ENCODE results near the gene TRNAU1AP. TPM values are rescaled to one million over a fixed set of nuclear protein-coding genes. Genes with fewer than 3 reads are reported as not detected.
"Not testable (repeated sequence)": the region's sequence is repeated elsewhere in the genome, so short reads cannot be mapped to it uniquely, and the experiment has no call there.

Gene TRNAU1AP
- total RNA-seq, 1 donor from 2014 or later = 24.5 TPM

- H3K4me1 ChIP-seq = no peaks in the 10 kb centered on the region
- DNase-seq (no peak), ATAC-seq (no peak)
- intact Hi-C loops (cut with DNase I) = no loop called here
- H3K4me3 ChIP-seq = no peak overlapping the region
- no peak overlapping the region for H3K27ac ChIP-seq
- TF ChIP-seq CTCF (IDR thresholded peaks at IDR 0.05) = no peak
- H3K27me3 ChIP-seq = no peaks in the 10 kb centered on the region
- H3K36me3 ChIP-seq = peaks cover 28% of the 10 kb centered on the region
- H3K9me3 ChIP-seq = no peaks in the 10 kb centered on the region
Measured at GRCh38 chr1:28538286-28538685, 14.6 kb upstream of the TRNAU1AP start.

GRCh38 chr1:28540651-28541050 is 12.2 kb upstream of the TRNAU1AP start:
- DNase-seq (no peak), ATAC-seq (no peak)
- H3K36me3 ChIP-seq = peaks cover 22% of the 10 kb centered on the region
- H3K4me3 ChIP-seq = no peak overlapping the region
- no peaks in the 10 kb centered on the region for H3K27me3 ChIP-seq
- H3K9me3 ChIP-seq = no peaks in the 10 kb centered on the region
- H3K4me1 ChIP-seq = no peaks in the 10 kb centered on the region
- TF ChIP-seq CTCF (IDR thresholded peaks at IDR 0.05) = no peak
- intact Hi-C loops (cut with DNase I) = no loop called here
- no peak overlapping the region for H3K27ac ChIP-seq

GRCh38 chr1:28541414-28542015 is 11.4 kb upstream of the TRNAU1AP start:
- H3K4me1 ChIP-seq; DNase-seq; H3K9me3 ChIP-seq; intact Hi-C loops (cut with DNase I); H3K27me3 ChIP-seq; H3K4me3 ChIP-seq: not testable (repeated sequence)
- peak; percentile 89 for ATAC-seq
- Histone ChIP-seq H3K27ac (peak overlapping the region; percentile 11), H3K36me3 (peaks cover 13% of the 10 kb centered on the region)

- intact Hi-C loops (cut with DNase I) = no loop called here
- Histone ChIP-seq H3K27ac (no peak overlapping the region), H3K9me3 (no peaks in the 10 kb centered on the region), H3K4me1 (no peaks in the 10 kb centered on the region), H3K4me3 (no peak overlapping the region), H3K27me3 (no peaks in the 10 kb centered on the region), H3K36me3 (no peaks in the 10 kb centered on the region)
- DNase-seq (no peak), ATAC-seq (no peak)
- TF ChIP-seq CTCF (IDR thresholded peaks at IDR 0.05) = no peak
Measured at GRCh38 chr1:28545246-28545628, 7.6 kb upstream of the TRNAU1AP start.

GRCh38 chr1:28548318-28548717 is 4.6 kb upstream of the TRNAU1AP start:
- DNase-seq (no peak), ATAC-seq (no peak)
- Histone ChIP-seq H3K27ac (no peak overlapping the region), H3K4me1 (no peaks in the 10 kb centered on the region), H3K27me3 (no peaks in the 10 kb centered on the region), H3K9me3 (no peaks in the 10 kb centered on the region), H3K4me3 (no peak overlapping the region), H3K36me3 (no peaks in the 10 kb centered on the region)
- intact Hi-C loops (cut with DNase I) = no loop called here
- TF ChIP-seq CTCF (IDR thresholded peaks at IDR 0.05) = no peak

GRCh38 chr1:28551381-28551780 is 1.5 kb upstream of the TRNAU1AP start:
- intact Hi-C loops (cut with DNase I) = no loop called here
- Histone ChIP-seq H3K27me3 (no peaks in the 10 kb centered on the region), H3K4me3 (no peak overlapping the region), H3K36me3 (peaks cover 11% of the 10 kb centered on the region), H3K27ac (no peak overlapping the region), H3K4me1 (peaks cover 5% of the 10 kb centered on the region), H3K9me3 (no peaks in the 10 kb centered on the region)
- no peak for TF ChIP-seq CTCF (IDR thresholded peaks at IDR 0.05)
- ATAC-seq (no peak), DNase-seq (no peak)
